ENCODE results near the gene UBTF. TPM values are rescaled to one million over a fixed set of nuclear protein-coding genes. Genes with fewer than 3 reads are reported as not detected.

Gene UBTF
- polyA plus RNA-seq, 2 of the 4 experiments (the other 2 are of a cell fraction): 39.8 to 76.2 TPM

GRCh38 chr17:44186307-44187130 is 33.0 kb downstream of the UBTF start, which contains the start of gene TMUB2 (continued):
- TF ChIP-seq ATOH8 (CRISPR knock-in tag; IDR thresholded peaks at IDR 0.05; ENCODE audit: low read depth) (no peak), JUNB (IDR thresholded peaks at IDR 0.05) (no peak), CTCF (IDR thresholded peaks at IDR 0.05) (no peak), SREBF2 (IDR thresholded peaks at IDR 0.05) (no peak), ESRRA (IDR thresholded peaks at IDR 0.05; ENCODE audit: borderline replicate concordance, low read length) (no peak; the same call in 1 of the 2 replicates), RCOR1 (IDR thresholded peaks at IDR 0.05; ENCODE audit: low read depth, low read length) (no peak), ZC3H11A (IDR thresholded peaks at IDR 0.05) (no peak), ZFP36 (IDR thresholded peaks at IDR 0.05; ENCODE audit: borderline replicate concordance, partially characterized antibody) (no peak), FOSL2 (IDR thresholded peaks at IDR 0.05) (no peak), FOSL2 (CRISPR knock-in tag; IDR thresholded peaks at IDR 0.05) (peak; percentile 25; the same call in 1 of the 2 replicates), TP53 (CRISPR knock-in tag; IDR thresholded peaks at IDR 0.05) (no peak), ZNF302 (CRISPR knock-in tag; IDR thresholded peaks at IDR 0.05) (no peak), NR3C1 (IDR thresholded peaks at IDR 0.05) (no peak), EHMT2 (IDR thresholded peaks at IDR 0.05; ENCODE audit: low read depth) (no peak), POLR2A (IDR thresholded peaks at IDR 0.05; ENCODE audit: low read length) (peak; percentile 98), RAD21 (conservative IDR thresholded peaks at IDR 0.05 in 1 of 2, IDR thresholded peaks at IDR 0.05 in 1 of 2) (no peak), HOXB5 (CRISPR knock-in tag; IDR thresholded peaks at IDR 0.05) (no peak), HOXA7 (CRISPR knock-in tag; IDR thresholded peaks at IDR 0.05) (no peak), HOXB13 (CRISPR knock-in tag; IDR thresholded peaks at IDR 0.05; ENCODE audit: low read depth) (no peak), PHF8 (IDR thresholded peaks at IDR 0.05; ENCODE audit: borderline replicate concordance, low read depth) (peak; percentile 63; the same call in 1 of the 2 replicates), MAZ (IDR thresholded peaks at IDR 0.05; ENCODE audit: borderline replicate concordance, low read depth, low read length) (peak; percentile 45; the same call in 1 of the 2 replicates), BCL3 (IDR thresholded peaks at IDR 0.05) (peak; percentile 88; the same call in 2 of the 3 replicates), GATA3 (IDR thresholded peaks at IDR 0.05; ENCODE audit: borderline replicate concordance) (no peak; the same call in 1 of the 2 replicates), KDM1A (IDR thresholded peaks at IDR 0.05; ENCODE audit: low read depth) (no peak)

- Histone ChIP-seq H3K4me1 (peaks cover 24% of the 10 kb centered on the region), H3K4me2 (peak overlapping the region; percentile 84), H3K9me3 (no peaks in the 10 kb centered on the region), H3K4me3 (no peak overlapping the region), H3K27ac (no peak overlapping the region)
- ChIA-PET POLR2A (interaction anchor here (0.7 to 1.9 kb wide), 2 partner anchors 10 to 16 kb away, joined by 4 read pairs; no protein-coding TSS in a partner anchor), CTCF (interaction anchor here (0.6 to 5.3 kb wide), 11 partner anchors 9 to 434 kb away, joined by 3 to 58 read pairs (median 4); partner anchors contain the start of gene ASB16)
- DNase-seq (ENCODE audit: low read depth in 1 of 2, low spot score in 1 of 2): no peak
- no peak for ATAC-seq
- no peak for TF ChIP-seq HDAC2 (IDR thresholded peaks at IDR 0.05)
- peak; percentile 58 to 81; a peak in 3 of 4 replicates for TF ChIP-seq CEBPB (IDR thresholded peaks at IDR 0.05)
- WGBS (ENCODE audit: missing lambda C conversion rate): 88% methylated on average over 8 of the region's 8 CpGs
- FAIRE-seq: no peak
These were observed 35.2 kb downstream of the UBTF start for GRCh38 chr17:44184212-44184810.
